ENCODE measurements around the gene BST1.

Gene BST1

GRCh38 chr4:15654593-15655222 lies 48.2 kb upstream of the BST1 start:
- H2BK12ac ChIP-seq (ENCODE audit: low read length in 2 of 2): no peak overlapping the region
- no peak overlapping the region for H2AK5ac ChIP-seq (ENCODE audit: low read length, severe bottlenecking)
- peak overlapping the region; percentile 86 to 97 for H3K4me3 ChIP-seq (ENCODE audit: insufficient read depth in 1 of 2, low read depth in 1 of 2, low read length in 2 of 2)
- peak; percentile 59 for DNase-seq
- H2BK5ac ChIP-seq (ENCODE audit: low read depth, low read length, poor library complexity, severe bottlenecking): peak overlapping the region; percentile 24
- peak overlapping the region; percentile 98 for H4K91ac ChIP-seq (ENCODE audit: low read length)
- H3K27ac ChIP-seq (ENCODE audit: low read length, poor library complexity, severe bottlenecking): peak overlapping the region; percentile 92
- H4K8ac ChIP-seq (ENCODE audit: low read length): peak overlapping the region; percentile 90
- H3K4me2 ChIP-seq (ENCODE audit: low read length, poor library complexity, severe bottlenecking): peak overlapping the region; percentile 69
- H3K79me1 ChIP-seq (replicated peaks; ENCODE audit: low read length, poor library complexity, severe bottlenecking): peaks cover 4% of the 10 kb centered on the region
- peak overlapping the region; percentile 95 for H2BK15ac ChIP-seq (ENCODE audit: low read depth, poor library complexity, severe bottlenecking)
- H3K18ac ChIP-seq (ENCODE audit: low read depth in 1 of 2, low read length in 2 of 2): peak overlapping the region; percentile 99
- H3K27me3 ChIP-seq (ENCODE audit: control insufficient read depth in 1 of 2, insufficient read depth in 1 of 2, low read length in 2 of 2): no peaks in the 10 kb centered on the region
- peaks cover 5% of the 10 kb centered on the region for H3K4me1 ChIP-seq (ENCODE audit: control insufficient read depth, insufficient read depth, low read depth, low read length)
- H3K36me3 ChIP-seq (ENCODE audit: control insufficient read depth in 1 of 2, insufficient read depth in 2 of 2, low read depth in 1 of 2, low read length in 2 of 2): no peaks in the 10 kb centered on the region
- peak overlapping the region; percentile 29 for H2BK120ac ChIP-seq (ENCODE audit: low read depth, low read length)
- peak overlapping the region; percentile 97 for H2AFZ ChIP-seq (ENCODE audit: low read depth, low read length)
- H3K4ac ChIP-seq (ENCODE audit: low read depth in 1 of 2, low read length in 2 of 2): peak overlapping the region; percentile 97 to 99
- peak overlapping the region; percentile 98 for H3K9ac ChIP-seq (ENCODE audit: low read length)
- peak overlapping the region; percentile 83 to 92 for H3K23ac ChIP-seq (ENCODE audit: low read length in 2 of 2)
- H3K9me3 ChIP-seq (ENCODE audit: control insufficient read depth, low read length): no peaks in the 10 kb centered on the region
- H3K14ac ChIP-seq (ENCODE audit: low read length in 2 of 2): peak overlapping the region in 1 of 2 experiments; percentile 98
- WGBS: 2% methylated on average over 32 of the region's 66 CpGs

DNA sequence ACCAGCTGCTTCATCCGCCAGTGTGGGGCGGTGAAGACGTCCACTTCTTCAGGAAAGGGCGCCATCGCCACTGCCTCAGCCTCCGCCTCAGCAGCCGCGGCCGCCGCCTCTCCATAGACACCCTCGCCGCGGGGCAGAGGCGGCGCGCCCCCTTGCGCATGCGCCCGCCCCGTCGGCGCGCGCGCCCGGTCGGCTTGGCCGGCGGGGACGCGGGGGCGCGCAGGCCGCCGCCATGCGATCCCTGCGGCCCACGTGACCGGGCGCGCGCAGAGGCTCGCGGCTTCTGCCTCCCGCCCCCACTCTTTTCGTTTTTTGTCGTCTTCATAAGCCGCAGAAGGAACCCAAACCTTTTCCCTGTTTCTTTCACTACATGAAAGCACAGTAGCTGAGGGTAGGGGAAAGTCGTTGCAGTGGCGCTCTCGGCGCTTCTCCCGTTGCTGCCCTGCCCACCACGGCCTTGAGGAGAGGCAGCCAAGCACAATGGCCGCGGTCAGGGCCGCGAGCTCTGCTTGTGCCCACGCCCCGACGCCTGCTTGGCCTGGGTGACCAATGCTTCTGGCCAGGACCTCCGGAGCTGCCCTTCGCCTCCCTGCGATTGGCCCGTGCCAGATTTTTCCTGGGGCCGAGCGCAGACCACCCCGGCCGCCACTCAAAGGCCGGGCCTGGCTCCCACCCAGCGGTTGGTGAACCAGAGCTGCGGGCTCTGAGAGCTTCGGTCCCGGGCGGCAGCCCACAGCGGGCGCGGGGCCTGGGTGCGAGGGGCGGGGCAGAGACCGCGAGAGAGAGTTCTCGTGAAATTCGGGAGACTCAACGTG lies 47.4 kb upstream of the BST1 start, which contains the start of gene FBXL5:
Gene FBXL5 (minus strand): TSS at position 135 of the 815 bp plus-strand sequence. CDS start 70 bp downstream, at position 65.
- peak within 1 kb of the TSS; percentile 98 for H4K91ac ChIP-seq (ENCODE audit: low read length)
- H3K4me2 ChIP-seq (ENCODE audit: low read length, poor library complexity, severe bottlenecking): peak within 1 kb of the TSS; percentile 72
- H3K27me3 ChIP-seq (ENCODE audit: control insufficient read depth in 1 of 2, insufficient read depth in 1 of 2, low read length in 2 of 2): no peaks in the 10 kb centered on the region
- peak within 1 kb of the TSS in 1 of 2 experiments; percentile 98 for H3K14ac ChIP-seq (ENCODE audit: low read length in 2 of 2)
- peak within 1 kb of the TSS; percentile 83 to 92 for H3K23ac ChIP-seq (ENCODE audit: low read length in 2 of 2)
- H3K4me3 ChIP-seq (ENCODE audit: insufficient read depth in 1 of 2, low read depth in 1 of 2, low read length in 2 of 2): peak within 1 kb of the TSS; percentile 86 to 97
- peak; percentile 87 for DNase-seq
- peak within 1 kb of the TSS; percentile 97 for H2AFZ ChIP-seq (ENCODE audit: low read depth, low read length)
- peak within 1 kb of the TSS; percentile 96 for H4K8ac ChIP-seq (ENCODE audit: low read length)
- no peaks in the 10 kb centered on the region for H3K9me3 ChIP-seq (ENCODE audit: control insufficient read depth, low read length)
- peaks cover 5% of the 10 kb centered on the region for H3K4me1 ChIP-seq (ENCODE audit: control insufficient read depth, insufficient read depth, low read depth, low read length)
- peak within 1 kb of the TSS; percentile 1 to 35 for H2BK12ac ChIP-seq (ENCODE audit: low read length in 2 of 2)
- peak within 1 kb of the TSS; percentile 65 for H2AK5ac ChIP-seq (ENCODE audit: low read length, severe bottlenecking)
- peak within 1 kb of the TSS; percentile 98 for H3K9ac ChIP-seq (ENCODE audit: low read length)
- H2BK120ac ChIP-seq (ENCODE audit: low read depth, low read length): peak within 1 kb of the TSS; percentile 29
- H3K36me3 ChIP-seq (ENCODE audit: control insufficient read depth in 1 of 2, insufficient read depth in 2 of 2, low read depth in 1 of 2, low read length in 2 of 2): no peaks in the 10 kb centered on the region
- 6% methylated on average over 76 of the region's 85 CpGs for WGBS
- peak within 1 kb of the TSS; percentile 24 for H2BK5ac ChIP-seq (ENCODE audit: low read depth, low read length, poor library complexity, severe bottlenecking)
- peak within 1 kb of the TSS; percentile 99 for H2BK15ac ChIP-seq (ENCODE audit: low read depth, poor library complexity, severe bottlenecking)
- peak within 1 kb of the TSS; percentile 92 for H3K27ac ChIP-seq (ENCODE audit: low read length, poor library complexity, severe bottlenecking)
- H3K18ac ChIP-seq (ENCODE audit: low read depth in 1 of 2, low read length in 2 of 2): peak within 1 kb of the TSS; percentile 99
- H3K79me1 ChIP-seq (replicated peaks; ENCODE audit: low read length, poor library complexity, severe bottlenecking): peaks cover 5% of the 10 kb centered on the region
- peak within 1 kb of the TSS; percentile 97 to 99 for H3K4ac ChIP-seq (ENCODE audit: low read depth in 1 of 2, low read length in 2 of 2)

DNA sequence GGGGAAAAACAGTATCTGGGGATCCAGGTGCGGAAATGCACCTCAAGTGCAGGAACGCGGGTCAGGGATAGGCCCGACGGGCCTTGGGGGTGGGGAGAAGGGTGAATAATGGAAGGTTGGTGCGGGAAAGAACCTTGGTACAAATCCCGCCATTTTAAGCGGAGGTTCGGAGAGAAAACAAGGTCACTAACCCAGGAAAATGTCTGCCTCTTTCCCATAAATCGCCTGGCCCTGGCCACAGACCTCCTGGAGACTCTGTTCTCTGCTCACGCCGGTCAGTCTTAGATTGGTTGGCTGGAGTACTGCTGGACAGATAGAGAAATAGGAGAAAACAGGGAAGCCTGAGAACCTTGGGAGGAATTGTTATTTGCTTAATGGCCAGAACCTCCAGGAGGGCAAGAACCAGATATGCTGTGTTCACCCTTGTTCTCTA lies 46.8 kb upstream of the BST1 start:
- 67% methylated on average over 12 of the region's 12 CpGs for WGBS
- Histone ChIP-seq H3K4me3 (ENCODE audit: insufficient read depth in 1 of 2, low read depth in 1 of 2, low read length in 2 of 2) (peak overlapping the region; percentile 49 to 86), H3K27me3 (ENCODE audit: control insufficient read depth in 1 of 2, insufficient read depth in 1 of 2, low read length in 2 of 2) (no peaks in the 10 kb centered on the region), H3K27ac (ENCODE audit: low read length, poor library complexity, severe bottlenecking) (peak overlapping the region; percentile 8), H4K8ac (ENCODE audit: low read length) (peak overlapping the region; percentile 96), H4K91ac (ENCODE audit: low read length) (peak overlapping the region; percentile 77), H2AFZ (ENCODE audit: low read depth, low read length) (no peak overlapping the region), H3K23ac (ENCODE audit: low read length in 2 of 2) (peak overlapping the region in 1 of 2 experiments; percentile 21), H3K9me3 (ENCODE audit: control insufficient read depth, low read length) (no peaks in the 10 kb centered on the region), H2BK15ac (ENCODE audit: low read depth, poor library complexity, severe bottlenecking) (peak overlapping the region; percentile 99), H2BK5ac (ENCODE audit: low read depth, low read length, poor library complexity, severe bottlenecking) (no peak overlapping the region), H3K36me3 (ENCODE audit: control insufficient read depth in 1 of 2, insufficient read depth in 2 of 2, low read depth in 1 of 2, low read length in 2 of 2) (no peaks in the 10 kb centered on the region), H3K9ac (ENCODE audit: low read length) (peak overlapping the region; percentile 98), H2BK12ac (ENCODE audit: low read length in 2 of 2) (peak overlapping the region; percentile 1 to 35), H2BK120ac (ENCODE audit: low read depth, low read length) (peak overlapping the region; percentile 22), H3K4me1 (ENCODE audit: control insufficient read depth, insufficient read depth, low read depth, low read length) (peaks cover 5% of the 10 kb centered on the region), H2AK5ac (ENCODE audit: low read length, severe bottlenecking) (peak overlapping the region; percentile 65), H3K4ac (ENCODE audit: low read depth in 1 of 2, low read length in 2 of 2) (peak overlapping the region; percentile 45 to 92), H3K4me2 (ENCODE audit: low read length, poor library complexity, severe bottlenecking) (peak overlapping the region; percentile 72), H3K79me1 (replicated peaks; ENCODE audit: low read length, poor library complexity, severe bottlenecking) (peaks cover 6% of the 10 kb centered on the region), H3K18ac (ENCODE audit: low read depth in 1 of 2, low read length in 2 of 2) (peak overlapping the region; percentile 86 to 93), H3K14ac (ENCODE audit: low read length in 2 of 2) (no peak overlapping the region)
- no peak for DNase-seq

DNA sequence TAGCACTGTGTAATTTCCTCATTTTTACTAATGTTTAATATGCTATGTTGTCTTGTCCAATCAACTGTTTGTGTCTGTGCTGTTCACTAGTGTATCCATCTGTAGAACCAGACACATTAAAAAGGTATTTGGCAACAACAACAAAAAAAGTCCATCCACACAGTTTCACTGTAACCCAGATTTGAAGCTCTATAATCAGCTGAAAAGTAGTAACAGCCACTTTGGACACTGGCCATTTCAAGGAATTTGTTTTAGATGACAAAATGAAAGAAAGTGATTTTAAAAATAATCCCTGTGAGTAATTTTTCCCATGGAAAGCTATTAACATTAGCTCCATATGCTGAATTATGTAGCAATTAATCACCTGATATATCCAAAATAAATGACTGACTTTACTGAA lies 45.5 kb upstream of the BST1 start:
- no peak overlapping the region for H2BK120ac ChIP-seq (ENCODE audit: low read depth, low read length)

More for the DNA sequence above, 45.5 kb upstream of the BST1 start:
- Histone ChIP-seq H3K4me1 (ENCODE audit: control insufficient read depth, insufficient read depth, low read depth, low read length) (peaks cover 5% of the 10 kb centered on the region), H2BK12ac (ENCODE audit: low read length in 2 of 2) (no peak overlapping the region), H3K4ac (ENCODE audit: low read depth in 1 of 2, low read length in 2 of 2) (no peak overlapping the region), H4K91ac (ENCODE audit: low read length) (no peak overlapping the region), H3K14ac (ENCODE audit: low read length in 2 of 2) (no peak overlapping the region), H2BK5ac (ENCODE audit: low read depth, low read length, poor library complexity, severe bottlenecking) (no peak overlapping the region), H3K4me3 (ENCODE audit: insufficient read depth in 1 of 2, low read depth in 1 of 2, low read length in 2 of 2) (no peak overlapping the region), H3K27me3 (ENCODE audit: control insufficient read depth in 1 of 2, insufficient read depth in 1 of 2, low read length in 2 of 2) (no peaks in the 10 kb centered on the region), H3K36me3 (ENCODE audit: control insufficient read depth in 1 of 2, insufficient read depth in 2 of 2, low read depth in 1 of 2, low read length in 2 of 2) (no peaks in the 10 kb centered on the region), H3K4me2 (ENCODE audit: low read length, poor library complexity, severe bottlenecking) (no peak overlapping the region), H3K9me3 (ENCODE audit: control insufficient read depth, low read length) (no peaks in the 10 kb centered on the region), H2BK15ac (ENCODE audit: low read depth, poor library complexity, severe bottlenecking) (no peak overlapping the region), H3K23ac (ENCODE audit: low read length in 2 of 2) (no peak overlapping the region), H2AFZ (ENCODE audit: low read depth, low read length) (no peak overlapping the region), H4K8ac (ENCODE audit: low read length) (no peak overlapping the region), H3K79me1 (replicated peaks; ENCODE audit: low read length, poor library complexity, severe bottlenecking) (peaks cover 10% of the 10 kb centered on the region), H3K18ac (ENCODE audit: low read depth in 1 of 2, low read length in 2 of 2) (no peak overlapping the region), H2AK5ac (ENCODE audit: low read length, severe bottlenecking) (no peak overlapping the region), H3K27ac (ENCODE audit: low read length, poor library complexity, severe bottlenecking) (no peak overlapping the region), H3K9ac (ENCODE audit: low read length) (no peak overlapping the region)
- no peak for DNase-seq

All from mesenchymal stem cell (in vitro differentiated cells and primary cell).